HEK293 (cell line): Measurements from ENCODE around the gene PIGX.

Experiments used
- CTCF ChIA-PET: fragments of 350-600 bp; formaldehyde crosslinking; extraction: SDS; loops from one replicate; lab custom pipeline; 2021; ENCODE audit warnings: antibody characterized with exemption; lab: Yijun Ruan, JAX
- POLR2A ChIA-PET: fragments of 300-600 bp; formaldehyde crosslinking; extraction: SDS; loops from one replicate; lab custom pipeline; 2020; ENCODE audit warnings: antibody characterized with exemption, inconsistent platforms; lab: Yijun Ruan, JAX
- H3K27ac ChIP-seq: fragments of 200-500 bp; sonication (Bioruptor generic); 2 replicates; pipeline ENCODE4 v1.5.1; 2014; ENCODE audit warnings: low read depth, low read length, control low read depth, inconsistent platforms; ENCODE audit errors: extremely low read depth
- H3K36me3 ChIP-seq, 2 experiments: fragments of 200-500 bp in 1 of 2; sonication (Bioruptor generic) in 1 of 2; 1 replicate in 1 of 2; 2 replicates in 1 of 2; pipeline ENCODE4 v1.5.1; 2014 to 2017; ENCODE audit warnings: inconsistent platforms in 2 of 2, low read length in 2 of 2; ENCODE audit not compliant: control insufficient read depth in 2 of 2, insufficient read depth in 1 of 2
- H3K4me1 ChIP-seq: fragments of 200-500 bp; sonication (Bioruptor generic); 2 replicates; pipeline ENCODE4 v1.5.1; 2014; ENCODE audit warnings: mild to moderate bottlenecking, low read length, inconsistent platforms; ENCODE audit not compliant: control insufficient read depth, insufficient read depth
- H3K4me3 ChIP-seq: 2 replicates; pipeline ENCODE4 v1.5.1; 2011; ENCODE audit warnings: low read depth, mild to moderate bottlenecking, control low read depth, low read length, moderate library complexity
- H3K9me3 ChIP-seq: fragments of 200-500 bp; sonication (Bioruptor generic); 2 replicates; pipeline ENCODE4 v1.5.1; 2014; ENCODE audit warnings: low read depth, low read length, inconsistent platforms; ENCODE audit not compliant: control insufficient read depth, insufficient read depth
- ATF2 ChIP-seq: fragments of 450-650 bp; formaldehyde crosslinking; IDR thresholded peaks from 2 replicates; pipeline ENCODE4 v1.5.1; 2016; ENCODE audit warnings: missing biosample characterization, missing genetic modification characterization, low read depth
- EGR2 ChIP-seq: fragments of 450-650 bp; formaldehyde crosslinking; IDR thresholded peaks from 2 replicates; pipeline ENCODE4 v1.5.1; 2016; ENCODE audit warnings: low read depth, missing biosample characterization, missing genetic modification characterization
- GFI1B ChIP-seq: fragments of 450-650 bp; formaldehyde crosslinking; IDR thresholded peaks from 2 replicates; pipeline ENCODE4 v1.5.1; 2016; ENCODE audit warnings: missing biosample characterization, missing genetic modification characterization
- HOXD13 ChIP-seq: sonication (generic); formaldehyde crosslinking; IDR thresholded peaks from 2 replicates; pipeline ENCODE4 v1.8.0; 2022; ENCODE audit warnings: missing genetic modification reagents, borderline replicate concordance
- OVOL3 ChIP-seq: fragments of 450-650 bp; formaldehyde crosslinking; IDR thresholded peaks from 2 replicates; pipeline ENCODE4 v1.5.1; 2016; ENCODE audit warnings: missing biosample characterization, missing genetic modification characterization
- SCRT2 ChIP-seq: fragments of 450-650 bp; formaldehyde crosslinking; IDR thresholded peaks from 2 replicates; pipeline ENCODE4 v1.5.1; 2016; ENCODE audit warnings: missing biosample characterization, missing genetic modification characterization
- ZBTB7A ChIP-seq: fragments of 450-650 bp; formaldehyde crosslinking; IDR thresholded peaks from 2 replicates; pipeline ENCODE4 v1.5.1; 2016; ENCODE audit warnings: low read depth, missing biosample characterization, missing genetic modification characterization
- ZFHX2 ChIP-seq: fragments of 450-650 bp; formaldehyde crosslinking; conservative IDR thresholded peaks from 2 replicates; pipeline ENCODE4 v1.5.1; 2016; ENCODE audit warnings: missing biosample characterization, missing genetic modification characterization
- ZFP41 ChIP-seq: fragments of 450-650 bp; formaldehyde crosslinking; IDR thresholded peaks from 2 replicates; pipeline ENCODE4 v1.5.1; 2016; ENCODE audit warnings: missing biosample characterization, missing genetic modification characterization, borderline replicate concordance
- ZNF138 ChIP-seq: fragments of 450-650 bp; formaldehyde crosslinking; IDR thresholded peaks from 2 replicates; pipeline ENCODE4 v1.5.1; 2016; ENCODE audit warnings: missing biosample characterization, missing genetic modification characterization, borderline replicate concordance
- ZNF140 ChIP-seq: fragments of 450-650 bp; formaldehyde crosslinking; IDR thresholded peaks from 2 replicates; pipeline ENCODE4 v1.5.1; 2016; ENCODE audit warnings: missing biosample characterization, missing genetic modification characterization
- ZNF248 ChIP-seq: fragments of 450-650 bp; formaldehyde crosslinking; IDR thresholded peaks from 2 replicates; pipeline ENCODE4 v1.5.1; 2017; ENCODE audit warnings: missing biosample characterization, missing genetic modification characterization
- ZNF274 ChIP-seq, 2 experiments: fragments of 200-500 bp in 1 of 2; fragments of 450-650 bp in 1 of 2; sonication (Bioruptor generic) in 1 of 2; formaldehyde crosslinking in 1 of 2; IDR thresholded peaks; 2 replicates each; pipeline versions ENCODE4 v1.5.1 to v1.6.1; 2014 to 2016; ENCODE audit warnings: borderline replicate concordance in 1 of 2, inconsistent platforms in 1 of 2, low read length in 1 of 2, missing biosample characterization in 1 of 2, missing genetic modification characterization in 1 of 2
- ZNF621 ChIP-seq: fragments of 450-650 bp; formaldehyde crosslinking; IDR thresholded peaks from 2 replicates; pipeline ENCODE4 v1.5.1; 2017; ENCODE audit warnings: missing biosample characterization, missing genetic modification characterization
- ZNF677 ChIP-seq: fragments of 450-650 bp; IDR thresholded peaks from 2 replicates; pipeline ENCODE4 v1.5.0; 2018; ENCODE audit warnings: missing biosample characterization, mild to moderate bottlenecking, missing genetic modification characterization, moderate library complexity
- ZNF76 ChIP-seq: fragments of 450-650 bp; formaldehyde crosslinking; IDR thresholded peaks from 2 replicates; pipeline ENCODE4; 2016; ENCODE audit warnings: low read depth, missing biosample characterization, missing genetic modification characterization, borderline replicate concordance
- ZNF768 ChIP-seq: fragments of 450-650 bp; formaldehyde crosslinking; IDR thresholded peaks from 2 replicates; pipeline ENCODE4 v1.5.1; 2018; ENCODE audit warnings: missing biosample characterization, mild to moderate bottlenecking, missing genetic modification characterization
- ZNF830 ChIP-seq: fragments of 450-650 bp; IDR thresholded peaks from 2 replicates; pipeline ENCODE4 v1.5.0; 2018; ENCODE audit warnings: missing biosample characterization, missing genetic modification characterization, low read depth, mild to moderate bottlenecking, moderate library complexity
- TF ChIP-seq, protein P1 (sequence below): fragments of 450-650 bp; formaldehyde crosslinking; IDR thresholded peaks from 2 replicates; pipeline ENCODE4 v1.5.1; 2017; ENCODE audit warnings: missing biosample characterization, mild to moderate bottlenecking, missing genetic modification characterization, moderate library complexity
- TF ChIP-seq, protein P2 (sequence below): fragments of 450-650 bp; formaldehyde crosslinking; conservative IDR thresholded peaks from 2 replicates; pipeline ENCODE4 v1.5.1; 2016; ENCODE audit warnings: low read depth, missing biosample characterization, missing genetic modification characterization
- TF ChIP-seq, protein P3 (sequence below): fragments of 450-650 bp; formaldehyde crosslinking; IDR thresholded peaks from 2 replicates; pipeline ENCODE4 v1.5.1; 2016; ENCODE audit warnings: missing biosample characterization, missing genetic modification characterization

PIGX gene

GRCh38 chr3:196686436-196686835 is 25.7 kb upstream of the PIGX start (continued):
- no peak for TF ChIP-seq ZFHX2 (tag by site-specific recombination)
- TF ChIP-seq HOXD13 (CRISPR knock-in tag), result no peak
- no peak for TF ChIP-seq ZFP41 (tag by site-specific recombination)
- TF ChIP-seq ZNF138 (tag by site-specific recombination), result no peak
- no peak for TF ChIP-seq ZBTB7A (tag by site-specific recombination)
- no peak for TF ChIP-seq SCRT2 (tag by site-specific recombination)
- no peak for TF ChIP-seq GFI1B (tag by site-specific recombination)
- TF ChIP-seq ZNF248 (tag by site-specific recombination), result no peak
- no peak for TF ChIP-seq ZNF76 (tag by site-specific recombination)

DNA sequence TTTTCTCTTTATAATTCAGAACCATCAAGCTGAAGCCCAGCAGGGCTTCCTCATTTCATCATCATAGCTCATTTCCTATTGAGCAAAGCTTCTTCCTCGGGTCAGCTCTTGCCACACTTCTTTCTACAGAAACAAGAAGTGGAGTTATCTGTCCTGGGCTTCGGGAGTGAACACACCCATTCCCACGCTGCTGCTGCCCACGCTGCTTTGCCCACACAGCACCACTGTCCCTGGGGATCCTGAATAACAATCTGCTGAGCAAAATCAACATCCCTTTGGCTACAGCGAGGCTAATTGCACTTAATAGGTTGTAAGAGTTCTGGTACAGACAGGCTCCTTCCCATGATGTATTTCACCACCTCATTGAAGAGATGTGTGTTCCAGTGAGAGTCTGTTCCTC is 23.8 kb upstream of the PIGX start:
- H3K36me3 ChIP-seq, result no peaks in the 10 kb centered on the region
- no peak overlapping the region for H3K27ac ChIP-seq

GRCh38 chr3:196689941-196690660 is 22.1 kb upstream of the PIGX start:
- Histone ChIP-seq H3K4me1 (no peaks in the 10 kb centered on the region), H3K36me3 (no peaks in the 10 kb centered on the region), H3K4me3 (no peak overlapping the region), H3K27ac (no peak overlapping the region), H3K9me3 (no peaks in the 10 kb centered on the region)
- CTCF ChIA-PET, result interaction anchor here (1.4 kb wide), 1 partner anchor 78 kb away, joined by 3 read pairs; no protein-coding TSS in a partner anchor
- POLR2A ChIA-PET, result interaction anchor here (0.7 kb wide), 1 partner anchor 455 kb away, joined by 3 read pairs; no protein-coding TSS in a partner anchor
- TF ChIP-seq ZNF140, result no peak
- TF ChIP-seq OVOL3 (tag by site-specific recombination), result no peak
- TF ChIP-seq, protein P1, sequence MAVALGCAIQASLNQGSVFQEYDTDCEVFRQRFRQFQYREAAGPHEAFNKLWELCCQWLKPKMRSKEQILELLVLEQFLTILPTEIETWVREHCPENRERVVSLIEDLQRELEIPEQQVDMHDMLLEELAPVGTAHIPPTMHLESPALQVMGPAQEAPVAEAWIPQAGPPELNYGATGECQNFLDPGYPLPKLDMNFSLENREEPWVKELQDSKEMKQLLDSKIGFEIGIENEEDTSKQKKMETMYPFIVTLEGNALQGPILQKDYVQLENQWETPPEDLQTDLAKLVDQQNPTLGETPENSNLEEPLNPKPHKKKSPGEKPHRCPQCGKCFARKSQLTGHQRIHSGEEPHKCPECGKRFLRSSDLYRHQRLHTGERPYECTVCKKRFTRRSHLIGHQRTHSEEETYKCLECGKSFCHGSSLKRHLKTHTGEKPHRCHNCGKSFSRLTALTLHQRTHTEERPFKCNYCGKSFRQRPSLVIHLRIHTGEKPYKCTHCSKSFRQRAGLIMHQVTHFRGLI (tag by site-specific recombination), result no peak
- TF ChIP-seq ZNF830, result no peak
- TF ChIP-seq ATF2 (tag by site-specific recombination), result no peak
- TF ChIP-seq ZNF677 (tag by site-specific recombination), result no peak
- no peak for TF ChIP-seq ZNF621 (tag by site-specific recombination)
- no peak for TF ChIP-seq ZNF274 (IDR thresholded peaks at IDR 0.05; ENCODE audit: low read length)
- TF ChIP-seq ZNF274 (tag by site-specific recombination; IDR thresholded peaks at IDR 0.05; ENCODE audit: borderline replicate concordance), result no peak
- TF ChIP-seq, protein P2, sequence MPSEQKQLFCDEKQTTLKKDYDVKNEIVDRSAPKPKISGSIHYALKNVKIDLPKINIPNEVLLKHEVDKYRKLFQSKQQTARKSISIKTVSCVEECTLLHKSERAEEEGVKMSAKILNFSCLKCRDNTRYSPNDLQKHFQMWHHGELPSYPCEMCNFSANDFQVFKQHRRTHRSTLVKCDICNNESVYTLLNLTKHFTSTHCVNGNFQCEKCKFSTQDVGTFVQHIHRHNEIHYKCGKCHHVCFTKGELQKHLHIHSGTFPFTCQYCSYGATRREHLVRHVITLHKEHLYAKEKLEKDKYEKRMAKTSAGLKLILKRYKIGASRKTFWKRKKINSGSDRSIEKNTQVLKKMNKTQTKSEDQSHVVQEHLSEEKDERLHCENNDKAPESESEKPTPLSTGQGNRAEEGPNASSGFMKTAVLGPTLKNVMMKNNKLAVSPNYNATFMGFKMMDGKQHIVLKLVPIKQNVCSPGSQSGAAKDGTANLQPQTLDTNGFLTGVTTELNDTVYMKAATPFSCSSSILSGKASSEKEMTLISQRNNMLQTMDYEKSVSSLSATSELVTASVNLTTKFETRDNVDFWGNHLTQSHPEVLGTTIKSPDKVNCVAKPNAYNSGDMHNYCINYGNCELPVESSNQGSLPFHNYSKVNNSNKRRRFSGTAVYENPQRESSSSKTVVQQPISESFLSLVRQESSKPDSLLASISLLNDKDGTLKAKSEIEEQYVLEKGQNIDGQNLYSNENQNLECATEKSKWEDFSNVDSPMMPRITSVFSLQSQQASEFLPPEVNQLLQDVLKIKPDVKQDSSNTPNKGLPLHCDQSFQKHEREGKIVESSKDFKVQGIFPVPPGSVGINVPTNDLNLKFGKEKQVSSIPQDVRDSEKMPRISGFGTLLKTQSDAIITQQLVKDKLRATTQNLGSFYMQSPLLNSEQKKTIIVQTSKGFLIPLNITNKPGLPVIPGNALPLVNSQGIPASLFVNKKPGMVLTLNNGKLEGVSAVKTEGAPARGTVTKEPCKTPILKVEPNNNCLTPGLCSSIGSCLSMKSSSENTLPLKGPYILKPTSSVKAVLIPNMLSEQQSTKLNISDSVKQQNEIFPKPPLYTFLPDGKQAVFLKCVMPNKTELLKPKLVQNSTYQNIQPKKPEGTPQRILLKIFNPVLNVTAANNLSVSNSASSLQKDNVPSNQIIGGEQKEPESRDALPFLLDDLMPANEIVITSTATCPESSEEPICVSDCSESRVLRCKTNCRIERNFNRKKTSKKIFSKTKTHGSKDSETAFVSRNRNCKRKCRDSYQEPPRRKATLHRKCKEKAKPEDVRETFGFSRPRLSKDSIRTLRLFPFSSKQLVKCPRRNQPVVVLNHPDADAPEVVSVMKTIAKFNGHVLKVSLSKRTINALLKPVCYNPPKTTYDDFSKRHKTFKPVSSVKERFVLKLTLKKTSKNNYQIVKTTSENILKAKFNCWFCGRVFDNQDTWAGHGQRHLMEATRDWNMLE (tag by site-specific recombination), result no peak
- no peak for TF ChIP-seq ZNF768 (tag by site-specific recombination)

More for the DNA sequence above, 23.8 kb upstream of the PIGX start:
- TF ChIP-seq ZFHX2 (tag by site-specific recombination) (peak; percentile 91), EGR2 (tag by site-specific recombination) (peak; percentile 73)
- TF ChIP-seq, protein P3, sequence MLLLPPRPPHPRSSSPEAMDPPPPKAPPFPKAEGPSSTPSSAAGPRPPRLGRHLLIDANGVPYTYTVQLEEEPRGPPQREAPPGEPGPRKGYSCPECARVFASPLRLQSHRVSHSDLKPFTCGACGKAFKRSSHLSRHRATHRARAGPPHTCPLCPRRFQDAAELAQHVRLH (tag by site-specific recombination), result no peak
- no peaks in the 10 kb centered on the region for H3K9me3 ChIP-seq
- H3K4me3 ChIP-seq, result no peak overlapping the region
- POLR2A ChIA-PET, result no interaction called here
- H3K4me1 ChIP-seq, result no peaks in the 10 kb centered on the region
- CTCF ChIA-PET, result interaction anchor here (2.4 kb wide), 1 partner anchor 79 kb away, joined by 13 read pairs; no protein-coding TSS in a partner anchor
